Ecto neural progenitor cell (in vitro differentiated cells): ENCODE results near the gene CABCOCO1.

ENCODE experiments used
- DNase-seq: peaks from one replicate; pipeline ENCODE4 v3.0.0-alpha.2; 2018; ENCODE audit warnings: low spot score

CABCOCO1 gene

GRCh38 chr10:61814160-61814559, 151.4 kb downstream of the CABCOCO1 start:
- no peak for DNase-seq

- DNase-seq: no peak
Measured at GRCh38 chr10:61815496-61815895, 152.8 kb downstream of the CABCOCO1 start.
